Mucosa of stomach (tissue), 1 donor: Measurements from ENCODE around the gene AURKA.
"Not testable (repeated sequence)": the region's sequence is repeated elsewhere in the genome, so short reads cannot be mapped to it uniquely, and the experiment has no call there.

Experiments used
- H3K27me3 ChIP-seq: one replicate; pipeline ENCODE4 v1.7.0; 2013; ENCODE audit warnings: mild to moderate bottlenecking, low read length; ENCODE audit not compliant: control insufficient read depth, insufficient read depth
- H3K36me3 ChIP-seq: one replicate; pipeline ENCODE4 v1.7.0; 2013; ENCODE audit warnings: low read length; ENCODE audit not compliant: control insufficient read depth, insufficient read depth
- H3K4me1 ChIP-seq: one replicate; pipeline ENCODE4 v1.7.0; 2013; ENCODE audit warnings: mild to moderate bottlenecking, low read length; ENCODE audit not compliant: control insufficient read depth, insufficient read depth
- H3K4me3 ChIP-seq: one replicate; pipeline ENCODE4 v1.7.0; 2013; ENCODE audit warnings: low read length
- H3K9ac ChIP-seq: one replicate; pipeline ENCODE4 v1.7.0; 2013; ENCODE audit warnings: mild to moderate bottlenecking, low read length, moderate library complexity
- H3K9me3 ChIP-seq: one replicate; pipeline ENCODE4 v1.7.0; 2013; ENCODE audit warnings: mild to moderate bottlenecking, low read length, moderate library complexity; ENCODE audit not compliant: control insufficient read depth
- donor health status: Pancreatic carcinoma.

The AURKA gene

DNA sequence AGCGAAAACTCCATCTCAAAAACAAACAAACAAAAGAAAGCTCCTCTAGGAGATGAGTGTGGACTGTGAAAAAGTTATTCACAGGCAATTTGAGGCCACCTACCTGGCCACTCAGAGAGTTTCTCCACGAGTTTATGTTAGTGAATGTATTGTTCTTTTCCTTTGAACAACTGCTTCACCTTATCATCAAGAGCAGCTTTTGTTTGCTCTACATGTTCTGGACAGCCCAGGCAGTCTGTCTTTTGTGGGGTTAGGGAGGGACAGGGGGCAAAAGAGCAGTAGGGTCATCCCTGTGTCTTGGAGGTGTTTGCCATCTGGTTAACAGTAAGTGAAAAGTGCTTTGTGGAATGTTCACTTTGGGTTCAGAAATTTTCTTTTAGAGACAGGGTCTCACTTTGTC, 28.0 kb upstream of the AURKA start:
- Histone ChIP-seq H3K9ac (no peak overlapping the region), H3K36me3 (peaks cover 3% of the 10 kb centered on the region), H3K27me3 (no peaks in the 10 kb centered on the region), H3K4me3 (no peak overlapping the region), H3K4me1 (peaks cover 10% of the 10 kb centered on the region), H3K9me3 (no peaks in the 10 kb centered on the region)

DNA sequence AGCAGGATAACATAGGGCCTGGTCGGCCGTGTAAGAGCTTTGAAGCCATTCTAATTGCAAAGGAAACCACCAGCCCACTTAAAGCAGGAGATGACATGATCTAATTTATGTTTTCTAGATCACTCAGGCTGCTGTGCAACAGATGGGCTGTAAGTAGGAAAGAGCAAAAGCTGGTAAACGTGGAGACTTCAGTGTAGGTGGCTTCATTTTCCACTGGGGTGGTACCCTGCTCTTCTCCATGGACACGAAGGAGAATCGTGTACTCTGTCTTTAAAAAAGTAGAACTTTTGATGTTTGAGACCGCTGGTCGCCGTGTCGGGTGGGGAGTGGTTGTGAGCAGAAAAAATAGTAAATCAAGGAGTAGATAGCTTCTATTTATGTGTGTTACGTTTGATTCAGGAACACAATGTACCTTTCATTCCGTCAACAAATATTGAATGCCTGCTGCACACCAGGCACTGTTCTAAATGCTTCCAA, 26.4 kb upstream of the AURKA start:
- H3K9ac ChIP-seq, result no peak overlapping the region
- H3K27me3 ChIP-seq, result no peaks in the 10 kb centered on the region
- no peak overlapping the region for H3K4me3 ChIP-seq
- no peaks in the 10 kb centered on the region for H3K9me3 ChIP-seq
- H3K4me1 ChIP-seq, result peaks cover 10% of the 10 kb centered on the region
- peaks cover 3% of the 10 kb centered on the region for H3K36me3 ChIP-seq

DNA sequence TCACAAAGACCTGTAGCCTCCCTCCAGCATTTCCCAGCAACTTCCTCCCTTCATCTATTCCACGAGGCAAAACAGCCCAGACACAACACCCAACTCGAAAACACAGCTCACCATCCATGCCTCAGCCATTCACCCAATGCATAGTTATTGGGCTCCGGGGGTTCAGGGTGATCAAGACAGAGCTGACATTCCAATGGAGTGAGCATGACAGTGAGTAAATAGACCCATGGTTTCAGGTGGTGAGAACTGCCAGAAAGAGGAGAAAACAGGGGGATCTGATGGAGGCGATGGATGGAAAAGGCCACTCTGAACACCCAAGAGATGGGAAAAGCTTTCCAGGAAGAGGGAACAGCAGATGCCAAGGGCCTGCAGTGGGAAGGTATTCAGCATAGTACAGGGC, 25.9 kb upstream of the AURKA start:
- Histone ChIP-seq H3K27me3 (no peaks in the 10 kb centered on the region), H3K4me1 (peaks cover 8% of the 10 kb centered on the region), H3K9me3 (no peaks in the 10 kb centered on the region), H3K36me3 (peaks cover 3% of the 10 kb centered on the region), H3K4me3 (no peak overlapping the region), H3K9ac (no peak overlapping the region)

- H3K27me3 ChIP-seq, result no peaks in the 10 kb centered on the region
- peaks cover 3% of the 10 kb centered on the region for H3K36me3 ChIP-seq
- H3K9me3 ChIP-seq, result no peaks in the 10 kb centered on the region
- no peak overlapping the region for H3K9ac ChIP-seq
- H3K4me1 ChIP-seq, result peaks cover 3% of the 10 kb centered on the region
- H3K4me3 ChIP-seq, result no peak overlapping the region
Observed at GRCh38 chr20:56417402-56417801, 25.4 kb upstream of the AURKA start.

DNA sequence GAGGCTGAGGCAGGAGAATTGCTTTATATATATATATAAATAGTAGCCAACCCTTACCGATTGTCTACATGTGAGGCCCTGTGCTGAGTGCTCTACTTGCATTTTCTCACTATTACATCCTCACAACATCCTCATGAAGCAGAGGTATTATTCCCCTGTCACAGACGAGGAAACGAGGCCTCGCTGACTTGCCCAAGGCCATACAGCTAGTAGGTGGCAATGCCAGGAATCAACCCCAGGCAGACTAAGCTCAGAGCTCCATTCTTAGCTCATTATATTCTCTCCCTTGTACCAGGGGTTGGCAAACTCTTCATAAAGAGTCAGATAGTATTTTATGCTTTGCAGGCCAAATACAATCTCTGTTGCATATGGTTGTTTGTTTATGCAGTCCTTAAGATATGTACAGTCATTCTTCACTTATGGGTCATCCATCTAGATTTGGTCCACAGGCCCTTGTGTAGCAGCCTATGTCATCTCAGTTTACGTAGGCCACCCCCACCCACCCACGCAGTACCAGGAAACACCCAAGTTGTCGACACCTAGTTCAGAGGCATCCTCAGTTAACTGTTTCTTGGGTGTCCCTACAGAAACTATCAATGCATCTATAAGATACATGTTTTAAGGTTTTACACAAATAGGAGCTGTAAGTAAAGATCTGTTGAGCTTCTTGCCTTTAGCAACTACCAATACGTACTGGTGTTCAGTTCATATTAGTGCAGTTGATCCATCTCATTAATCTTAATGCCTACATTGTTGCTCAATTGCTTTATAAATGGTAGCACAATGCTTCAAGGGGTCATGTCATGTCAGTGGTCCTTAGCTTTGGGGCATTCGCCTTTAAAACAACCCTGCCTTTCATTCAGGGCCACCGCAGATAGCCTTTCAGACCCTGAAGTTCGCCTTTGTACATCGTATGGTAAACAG, 23.1 kb upstream of the AURKA start:
- H3K9ac ChIP-seq, result no peak overlapping the region
- no peaks in the 10 kb centered on the region for H3K27me3 ChIP-seq
- no peaks in the 10 kb centered on the region for H3K4me1 ChIP-seq
- no peaks in the 10 kb centered on the region for H3K9me3 ChIP-seq
- H3K4me3 ChIP-seq, result no peak overlapping the region
- peaks cover 3% of the 10 kb centered on the region for H3K36me3 ChIP-seq

- Histone ChIP-seq H3K27me3 (no peaks in the 10 kb centered on the region), H3K9me3 (no peaks in the 10 kb centered on the region), H3K4me1 (no peaks in the 10 kb centered on the region), H3K36me3 (peaks cover under 1% of the 10 kb centered on the region), H3K9ac (no peak overlapping the region), H3K4me3 (no peak overlapping the region)
Observed at GRCh38 chr20:56412949-56413348, 20.9 kb upstream of the AURKA start.

GRCh38 chr20:56412473-56412790, 20.4 kb upstream of the AURKA start:
- no peak overlapping the region for H3K9ac ChIP-seq
- H3K4me1 ChIP-seq, result no peaks in the 10 kb centered on the region

GRCh38 chr20:56411759-56412472, 19.9 kb upstream of the AURKA start, which contains the start of gene CASS4:
Gene CASS4, plus strand, starts transcription at chr20:56412260. Its CDS starts 199 bp downstream, at chr20:56412459.
- H3K9ac ChIP-seq, result no peak within 1 kb of the TSS
- H3K36me3 ChIP-seq, result no peaks in the 10 kb centered on the region
- H3K4me3 ChIP-seq, result no peak within 1 kb of the TSS
- H3K4me1 ChIP-seq, result no peaks in the 10 kb centered on the region
- no peaks in the 10 kb centered on the region for H3K27me3 ChIP-seq
- H3K9me3 ChIP-seq, result no peaks in the 10 kb centered on the region

More at GRCh38 chr20:56412473-56412790, 20.4 kb upstream of the AURKA start:
- Histone ChIP-seq H3K9me3 (no peaks in the 10 kb centered on the region), H3K36me3 (no peaks in the 10 kb centered on the region), H3K27me3 (no peaks in the 10 kb centered on the region), H3K4me3 (no peak overlapping the region)

DNA sequence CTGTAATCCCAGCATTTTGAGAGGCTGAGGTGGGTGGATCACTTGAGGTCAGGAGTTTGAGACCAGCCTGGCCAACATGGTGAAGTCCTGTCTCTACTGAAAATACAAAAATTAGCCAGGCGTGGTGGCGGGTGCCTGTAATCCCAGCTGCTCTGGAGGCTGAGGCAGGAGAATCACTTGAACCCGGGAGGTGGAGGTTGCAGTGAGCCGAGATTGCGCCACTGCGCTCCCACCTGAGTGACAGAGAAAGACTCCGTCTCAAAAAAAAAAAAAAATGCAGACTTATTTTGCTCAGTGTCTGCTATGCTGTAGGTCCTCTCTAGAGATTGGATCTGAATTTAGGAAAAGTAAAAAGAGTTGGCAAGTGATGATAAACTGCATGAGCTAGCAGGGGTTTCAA, 19.3 kb upstream of the AURKA start:
- not testable (repeated sequence) for H3K4me1 ChIP-seq, H3K36me3 ChIP-seq, H3K27me3 ChIP-seq, H3K9ac ChIP-seq, H3K4me3 ChIP-seq, H3K9me3 ChIP-seq

DNA sequence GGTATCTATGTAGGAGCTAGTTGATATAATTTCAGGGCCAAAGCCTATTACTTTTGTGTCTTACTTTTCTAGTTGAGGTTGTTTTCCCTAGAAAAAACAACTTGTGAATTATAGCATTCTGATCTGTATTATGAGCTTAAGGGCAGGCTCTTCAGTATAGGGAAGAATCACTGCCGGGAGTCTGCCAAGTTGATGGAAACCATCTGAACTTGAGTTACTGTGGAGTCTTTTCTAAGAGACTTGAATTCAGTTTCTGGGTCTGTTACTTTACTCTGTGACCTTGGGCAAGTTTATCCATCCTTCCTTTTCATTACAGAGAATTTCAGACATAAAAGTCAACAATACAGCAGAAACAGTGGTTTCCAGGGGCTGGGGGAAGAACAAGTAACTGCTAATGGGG, 17.9 kb upstream of the AURKA start:
- Histone ChIP-seq H3K36me3 (no peaks in the 10 kb centered on the region), H3K4me3 (no peak overlapping the region), H3K4me1 (no peaks in the 10 kb centered on the region), H3K9ac (no peak overlapping the region), H3K27me3 (no peaks in the 10 kb centered on the region), H3K9me3 (no peaks in the 10 kb centered on the region)

DNA sequence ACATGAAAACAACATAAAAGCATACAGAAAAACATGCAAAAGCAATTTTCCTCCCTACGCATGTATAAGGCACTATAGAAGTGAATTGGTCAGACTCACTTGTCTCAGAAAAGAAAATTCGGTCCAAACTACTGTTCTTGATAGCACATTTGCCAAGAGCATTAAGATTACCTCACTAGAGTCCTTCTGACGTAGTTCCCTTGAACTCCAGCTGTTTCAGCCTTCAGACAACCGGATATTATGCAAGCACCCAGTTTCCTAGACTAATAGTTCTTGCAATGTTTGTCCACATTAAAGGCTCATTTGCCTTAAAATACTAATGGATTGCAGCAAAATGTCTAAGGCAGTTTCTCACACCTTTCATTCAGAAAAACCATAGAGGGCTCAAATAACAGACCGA, 17.5 kb upstream of the AURKA start:
- no peaks in the 10 kb centered on the region for H3K9me3 ChIP-seq
- no peaks in the 10 kb centered on the region for H3K27me3 ChIP-seq
- no peaks in the 10 kb centered on the region for H3K4me1 ChIP-seq
- no peaks in the 10 kb centered on the region for H3K36me3 ChIP-seq
- no peak overlapping the region for H3K9ac ChIP-seq
- H3K4me3 ChIP-seq, result no peak overlapping the region

DNA sequence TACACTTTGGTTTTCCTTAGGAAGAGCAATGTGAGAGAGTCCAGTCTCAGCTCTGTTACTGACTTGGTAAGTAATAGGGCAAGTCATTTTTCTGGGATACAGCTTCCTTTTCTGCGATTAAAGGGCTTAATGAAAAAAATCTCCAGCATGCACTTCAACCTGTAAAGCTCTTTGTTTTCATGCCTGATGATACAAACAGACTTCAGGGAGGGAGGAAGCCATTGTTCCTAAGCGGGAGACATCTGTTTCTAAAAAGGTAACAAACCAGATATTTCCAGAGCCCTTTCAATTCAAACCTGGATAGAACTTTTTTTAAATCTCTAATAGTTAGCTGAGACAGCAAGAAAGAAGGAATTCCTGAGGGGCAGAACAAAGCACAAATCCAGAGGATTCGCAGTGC, 14.9 kb upstream of the AURKA start:
- Histone ChIP-seq H3K9me3 (no peaks in the 10 kb centered on the region), H3K9ac (no peak overlapping the region), H3K36me3 (no peaks in the 10 kb centered on the region), H3K4me3 (no peak overlapping the region), H3K4me1 (no peaks in the 10 kb centered on the region), H3K27me3 (no peaks in the 10 kb centered on the region)
